NOMO-1 (cell line): ENCODE measurements around the gene MRPS33.
A peak's percentile ranks its signal among the peaks of the same experiment; 100 is the strongest.
"Not testable (repeated sequence)": the region's sequence is repeated elsewhere in the genome, so short reads cannot be mapped to it uniquely, and the experiment has no call there.

Source experiments
- DNase-seq, 2 experiments: peaks; one replicate each; lab custom pipeline; 2025; ENCODE audit not compliant: unreplicated experiment in 2 of 2; lab: John Stamatoyannopoulos, UW

The MRPS33 gene

DNA sequence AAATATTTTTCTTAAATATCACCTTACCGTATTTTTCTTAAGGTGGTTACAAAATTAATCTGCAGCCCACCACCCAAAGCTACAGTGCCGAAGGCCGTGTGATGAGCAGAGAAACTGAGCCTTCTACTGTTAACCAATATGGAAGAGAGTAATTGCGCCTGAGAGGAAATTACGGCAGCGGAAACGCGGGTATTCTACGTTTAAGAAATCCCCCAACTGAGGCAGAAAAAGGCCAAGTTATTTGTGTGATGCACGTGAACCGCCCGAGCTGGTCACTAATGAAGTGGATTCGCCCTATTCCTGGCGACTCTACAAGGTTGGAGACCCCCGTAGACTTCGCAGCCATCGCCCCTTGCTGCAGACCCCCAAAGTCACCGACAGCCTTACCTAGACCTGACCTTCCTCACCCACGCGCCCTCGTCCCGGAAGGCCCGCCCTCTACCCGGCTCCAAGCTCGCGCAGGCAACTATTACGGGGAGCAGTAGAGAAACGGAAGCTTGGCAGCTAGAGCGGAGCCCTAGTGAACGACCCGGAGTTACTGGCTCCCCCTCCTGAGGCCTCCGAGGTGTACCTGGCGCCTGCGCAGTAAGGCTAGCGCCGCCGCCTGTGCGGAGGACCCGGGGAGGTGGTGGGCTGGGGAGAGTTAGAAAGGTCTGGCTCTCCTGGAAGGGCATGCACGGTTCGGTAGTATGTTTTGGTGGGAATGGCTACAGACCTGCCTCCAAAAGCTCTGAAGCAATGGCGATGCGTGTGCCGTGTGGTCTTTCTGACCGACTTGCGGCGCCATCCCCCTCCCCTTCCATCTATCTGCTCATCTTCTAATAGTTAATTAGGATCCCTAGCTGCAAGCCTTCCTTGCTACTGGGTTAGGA is at the start of gene MRPS33:
MRPS33 (minus strand) TSS at position 429 of the 872 bp plus-strand sequence. CDS start 4,319 bp downstream, outside the sequence.
- peak; percentile 85 for DNase-seq

DNA sequence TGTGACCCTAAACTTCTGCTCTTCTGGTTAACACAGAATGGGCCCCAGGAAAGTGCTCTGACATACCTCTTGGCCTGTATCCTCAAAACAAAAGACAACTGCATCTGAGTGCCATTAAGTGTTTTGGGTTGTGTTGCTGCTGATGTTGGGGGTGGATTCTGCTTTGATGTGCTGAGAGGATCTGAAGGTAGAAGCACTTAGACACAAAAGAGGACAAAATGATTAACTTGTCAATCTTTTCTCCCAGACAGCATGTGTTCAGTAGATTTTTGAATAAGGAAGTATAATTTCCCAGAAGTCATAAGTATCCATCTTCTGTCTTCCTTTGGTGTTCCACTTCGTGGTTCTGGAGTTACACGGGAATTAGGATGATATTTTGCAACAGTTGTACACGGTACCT is 43.0 kb upstream of the MRPS33 start:
- DNase-seq: no peak

DNA sequence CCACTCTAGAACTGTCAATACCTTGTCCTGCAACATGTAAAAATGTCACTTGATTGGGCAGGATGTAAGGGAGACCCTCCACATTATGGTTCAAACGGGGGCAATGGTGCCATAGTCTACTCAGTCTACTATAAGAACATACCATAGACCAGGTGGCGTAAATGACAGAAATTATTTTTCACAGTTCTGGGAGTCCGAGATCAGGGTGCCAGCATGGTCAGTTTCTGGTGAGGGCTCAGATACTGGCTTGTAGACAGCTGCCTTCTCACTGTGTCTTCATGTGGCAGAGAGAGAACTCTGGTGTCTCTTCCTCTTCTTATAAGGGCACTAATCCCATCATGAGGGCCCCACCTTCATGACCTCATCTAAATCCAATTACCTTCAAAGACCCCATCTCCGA is 40.4 kb upstream of the MRPS33 start:
- no peak for DNase-seq

DNA sequence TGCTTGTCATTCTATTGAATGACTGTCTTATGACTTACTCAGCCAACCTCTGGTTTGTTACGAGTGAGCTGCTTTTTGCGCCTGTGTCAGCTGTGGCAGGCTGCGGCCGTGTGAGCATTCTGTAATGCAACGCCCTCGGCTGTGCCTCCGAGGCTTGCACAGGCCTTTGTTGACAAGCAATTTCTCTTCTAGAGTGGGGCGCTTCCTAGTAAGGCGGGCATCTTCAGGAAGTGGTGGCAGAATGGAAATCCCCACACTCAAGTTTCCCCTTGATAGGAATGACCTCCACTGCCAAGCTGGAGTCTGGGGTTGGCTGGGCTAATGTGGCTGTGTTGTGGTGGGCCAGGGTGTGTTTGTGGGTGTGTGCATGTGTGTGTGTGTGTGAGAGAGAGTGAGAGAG is 38.9 kb upstream of the MRPS33 start:
- DNase-seq: no peak

DNA sequence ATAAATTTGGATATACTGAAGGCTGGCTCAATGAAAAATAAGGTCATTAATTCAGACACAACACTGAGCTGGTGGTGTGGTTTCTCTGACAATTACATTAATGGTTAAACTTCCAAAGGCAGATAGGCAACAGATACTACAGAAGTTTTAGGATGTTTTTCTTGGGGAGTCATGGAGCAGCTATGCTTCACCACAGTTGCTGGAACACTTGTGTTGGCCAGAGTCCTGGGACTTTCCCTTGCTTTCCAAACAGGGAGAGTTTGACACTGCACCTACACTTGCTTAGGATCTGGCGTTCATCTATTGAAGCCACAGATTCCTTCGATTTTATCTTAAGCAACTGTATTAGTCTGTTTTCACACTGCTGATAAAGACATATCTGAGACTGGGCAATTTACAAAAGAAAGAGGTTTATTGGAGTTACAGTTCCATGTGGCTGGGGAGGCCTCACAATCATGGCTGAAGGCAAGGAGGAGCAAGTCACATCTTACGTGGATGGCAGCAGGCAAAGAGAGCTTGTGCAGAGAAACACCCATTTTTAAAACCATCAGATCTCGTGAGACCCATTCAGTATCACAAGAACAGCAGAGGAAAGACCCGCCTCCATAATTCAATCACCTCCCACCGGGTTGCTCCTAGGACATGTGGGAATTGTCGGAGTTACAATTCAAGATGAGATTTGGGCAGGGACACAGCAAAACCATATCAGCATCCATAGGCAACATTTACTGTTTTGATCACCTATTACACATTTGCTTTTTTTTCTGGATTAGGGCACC is 31.3 kb upstream of the MRPS33 start:
- DNase-seq: no peak

DNA sequence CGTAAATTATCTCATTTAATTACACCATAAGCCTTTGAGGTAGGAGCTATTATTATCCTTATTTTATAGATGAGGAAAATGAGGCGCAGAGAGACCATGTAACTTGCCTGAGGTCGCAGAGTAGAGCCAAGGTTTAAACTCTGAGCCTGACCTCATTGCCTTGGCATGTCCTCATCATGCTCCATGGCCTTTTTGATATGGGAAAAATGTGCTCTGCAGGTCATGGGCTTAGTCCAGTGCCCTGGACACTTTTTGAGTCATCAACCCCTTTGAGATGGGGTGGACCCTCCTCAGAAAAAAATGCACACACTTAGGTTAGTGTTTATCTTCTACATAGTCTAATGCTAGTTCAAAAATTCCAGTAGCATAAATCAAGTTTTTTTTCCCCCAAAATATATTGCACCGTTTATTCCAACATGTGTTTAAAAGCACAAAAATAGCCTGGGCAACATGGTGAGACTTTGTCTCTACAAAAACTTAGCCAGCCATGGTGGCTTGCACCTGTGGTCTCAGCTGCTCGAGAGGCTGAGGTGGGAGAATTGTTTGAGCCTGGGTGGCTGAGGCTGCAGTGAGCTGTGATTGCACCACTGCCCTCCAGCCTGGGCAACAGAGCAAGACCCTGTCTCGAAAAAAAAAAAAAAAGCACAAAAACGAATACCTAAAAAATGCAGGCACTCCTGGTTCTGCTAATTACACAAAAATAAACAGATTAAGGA is 30.5 kb upstream of the MRPS33 start:
- DNase-seq: no peak

DNA sequence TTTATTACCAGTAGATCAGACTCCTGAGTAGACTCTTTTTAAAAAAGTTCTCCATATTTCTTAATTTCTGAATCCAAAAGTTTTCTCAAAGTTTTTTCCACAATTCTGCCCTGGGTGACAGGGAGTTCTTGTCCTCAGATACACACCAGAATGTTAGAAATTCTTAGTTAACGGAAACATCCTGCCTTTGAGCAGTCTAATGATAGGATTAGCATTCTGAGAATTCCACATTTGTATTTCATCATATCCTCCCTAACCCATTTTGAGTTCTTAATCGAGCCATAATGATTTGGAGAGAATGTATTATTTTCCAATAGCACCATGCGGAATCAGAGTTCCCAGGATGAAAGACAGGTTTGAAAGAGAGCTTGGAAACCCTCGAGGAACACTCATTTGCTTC is 28.9 kb upstream of the MRPS33 start:
- no peak for DNase-seq

DNA sequence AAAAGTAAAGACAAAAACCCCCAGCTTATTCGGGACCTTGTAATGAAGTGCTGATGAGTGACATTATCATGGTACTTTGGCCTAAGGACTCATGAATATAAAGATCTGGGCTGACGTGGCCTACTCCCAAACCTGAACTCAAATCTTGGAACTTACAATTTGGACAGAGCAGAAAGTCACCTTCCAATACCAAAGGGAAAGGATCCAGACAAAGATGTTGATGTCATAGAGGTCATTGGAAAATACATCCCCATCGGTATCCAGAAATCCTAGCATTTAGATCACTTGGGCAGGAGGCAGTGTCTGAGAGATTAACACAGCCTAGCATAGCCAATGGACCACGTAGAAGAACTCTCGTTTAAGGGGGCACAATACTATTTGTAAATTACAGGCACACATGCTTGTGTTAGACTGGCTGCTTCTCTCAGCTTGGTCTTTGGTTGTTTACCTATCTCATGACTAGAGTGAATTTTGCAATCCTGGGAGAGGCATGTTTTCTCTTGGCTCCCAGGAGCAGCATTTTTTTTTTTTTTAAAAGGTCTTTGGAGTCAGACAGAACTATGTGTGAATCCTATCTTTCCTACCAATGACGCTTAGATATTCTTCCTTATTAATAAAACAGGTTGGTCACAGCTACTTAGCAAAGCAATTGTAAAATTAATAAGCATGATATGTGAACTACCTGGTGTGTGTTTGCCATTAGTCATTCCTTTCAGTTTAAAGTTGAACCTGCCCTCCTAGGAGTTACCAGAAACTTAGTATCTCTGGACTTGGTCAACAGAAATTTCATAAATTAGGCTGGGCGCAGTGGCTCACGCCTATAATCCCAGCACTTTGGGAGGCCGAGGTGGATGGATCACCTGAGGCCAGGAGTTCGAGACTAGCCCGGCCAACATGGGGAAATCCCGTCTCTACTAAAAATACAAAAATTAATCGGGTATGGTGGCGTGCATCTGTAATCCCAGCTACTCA is 27.8 kb upstream of the MRPS33 start:
- no peak for DNase-seq

DNA sequence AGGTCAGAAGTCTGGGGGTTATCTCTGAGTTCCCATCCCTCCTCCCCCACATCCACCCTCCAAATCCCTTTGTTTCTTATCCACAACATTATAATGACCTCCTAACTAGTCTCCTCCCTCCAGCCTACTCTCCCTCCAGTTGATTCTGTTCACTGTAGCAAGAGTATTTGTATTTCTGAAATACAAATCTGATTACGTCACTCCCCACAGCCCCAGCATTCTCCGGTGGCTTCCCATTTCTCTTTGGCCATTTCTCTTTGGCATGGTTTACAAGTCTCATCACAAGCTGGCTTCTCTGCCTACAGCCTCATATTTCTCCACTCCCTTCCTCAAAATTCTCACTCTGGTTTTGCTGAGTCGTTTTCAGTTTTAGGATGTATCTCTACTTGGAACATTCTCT is 24.6 kb upstream of the MRPS33 start:
- DNase-seq: no peak

DNA sequence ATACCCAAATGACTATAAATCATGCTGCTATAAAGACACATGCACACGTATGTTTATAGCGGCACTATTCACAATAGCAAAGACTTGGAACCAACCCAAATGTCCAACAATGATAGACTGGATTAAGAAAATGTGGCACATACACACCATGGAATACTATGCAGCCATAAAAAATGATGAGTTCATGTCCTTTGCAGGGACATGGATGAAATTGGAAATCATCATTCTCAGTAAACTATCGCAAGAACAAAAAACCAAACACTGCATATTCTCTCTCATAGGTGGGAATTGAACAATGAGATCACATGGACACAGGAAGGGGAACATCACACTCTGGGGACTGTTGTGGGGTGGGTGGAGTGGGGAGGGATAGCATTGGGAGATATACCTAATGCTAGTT is 23.3 kb upstream of the MRPS33 start:
- DNase-seq: not testable (repeated sequence)

DNA sequence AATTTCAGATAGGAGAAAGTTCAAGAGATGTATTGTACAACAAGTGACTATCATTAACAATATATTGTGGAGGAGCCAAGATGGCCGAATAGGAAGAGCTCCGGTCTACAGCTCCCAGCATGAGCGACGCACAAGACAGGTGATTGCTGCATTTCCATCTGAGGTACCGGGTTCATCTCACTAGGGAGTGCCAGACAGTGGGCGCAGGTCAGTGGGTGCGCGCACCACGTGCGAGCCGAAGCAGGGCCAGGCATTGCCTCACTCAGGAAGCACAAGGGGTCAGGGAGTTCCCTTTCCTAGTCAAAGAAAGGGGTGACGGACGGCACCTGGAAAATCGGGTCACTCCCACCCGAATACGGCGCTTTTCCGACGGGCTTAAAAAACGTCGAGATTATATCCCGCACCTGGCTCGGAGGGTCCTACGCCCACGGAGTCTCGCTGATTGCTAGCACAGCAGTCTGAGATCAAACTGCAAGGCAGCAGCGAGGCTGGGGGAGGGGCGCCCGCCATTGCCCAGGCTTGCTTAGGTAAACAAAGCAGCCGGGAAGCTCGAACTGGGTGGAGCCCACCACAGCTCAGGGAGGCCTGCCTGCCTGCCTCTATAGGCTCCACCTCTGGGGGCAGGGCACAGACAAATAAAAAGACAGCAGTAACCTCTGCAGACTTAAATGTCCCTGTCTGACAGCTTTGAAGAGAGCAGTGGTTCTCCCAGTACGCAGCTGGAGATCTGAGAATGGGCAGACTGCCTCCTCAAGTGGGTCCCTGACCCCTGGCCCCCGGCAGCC is 18.0 kb upstream of the MRPS33 start:
- not testable (repeated sequence) for DNase-seq

DNA sequence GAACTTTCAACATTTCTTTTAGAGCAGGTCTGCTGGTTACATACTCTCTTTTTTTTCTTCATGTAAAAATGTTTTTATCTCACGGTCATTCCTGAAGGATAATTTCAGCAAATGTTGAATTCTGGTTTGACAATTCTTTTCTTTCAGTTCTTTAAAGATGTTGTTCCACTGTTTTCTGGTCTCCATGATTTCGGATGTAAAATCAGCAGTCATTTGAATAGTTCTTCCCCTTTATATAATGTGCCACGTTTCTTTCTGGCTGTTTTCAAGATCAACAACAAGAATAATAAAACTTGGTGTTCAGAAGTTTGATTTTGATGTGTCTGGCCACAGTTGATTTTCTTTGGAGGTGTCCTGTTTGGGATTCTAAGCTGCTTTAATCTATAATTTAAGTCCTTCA is 14.0 kb upstream of the MRPS33 start:
- DNase-seq: no peak

DNA sequence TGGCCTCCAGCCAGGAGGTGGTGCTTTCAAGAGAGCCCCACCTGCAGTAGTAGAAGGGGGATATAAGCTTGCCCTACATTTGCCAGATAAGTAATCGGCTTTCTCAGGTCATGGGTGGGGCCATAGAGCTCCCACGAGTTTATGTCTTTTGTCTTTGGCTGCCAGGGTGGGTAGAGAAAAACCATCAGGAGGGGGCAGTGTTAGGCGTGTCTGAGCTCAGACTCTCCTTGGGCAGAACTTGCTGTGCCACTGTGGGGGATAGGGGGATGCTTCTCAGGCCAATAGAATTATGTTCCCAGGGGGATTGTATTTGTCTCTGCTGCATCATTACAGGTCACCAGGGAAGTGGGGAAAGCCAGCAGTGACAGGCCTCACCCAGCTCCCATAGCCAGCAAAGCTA is 12.3 kb upstream of the MRPS33 start:
- DNase-seq: no peak

DNA sequence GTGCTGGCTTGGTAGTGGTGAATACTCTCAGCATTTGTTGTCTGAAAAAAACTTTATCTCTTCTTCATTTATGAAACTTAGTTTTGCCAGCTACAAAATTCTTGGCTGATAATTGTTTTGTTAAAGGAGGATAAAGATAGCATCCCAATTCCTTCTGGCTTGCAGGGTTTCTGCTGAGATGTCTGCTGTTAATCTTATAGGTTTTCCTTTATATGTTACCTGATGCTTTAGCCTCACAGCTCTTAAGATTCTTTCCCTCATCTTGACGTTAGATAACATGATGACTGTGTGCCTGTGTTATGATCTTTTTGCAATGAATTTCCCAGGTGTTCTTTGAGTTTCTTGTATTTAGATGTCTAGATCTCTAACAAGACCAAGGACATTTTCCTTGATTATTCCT is 9.9 kb upstream of the MRPS33 start:
- DNase-seq: no peak

DNA sequence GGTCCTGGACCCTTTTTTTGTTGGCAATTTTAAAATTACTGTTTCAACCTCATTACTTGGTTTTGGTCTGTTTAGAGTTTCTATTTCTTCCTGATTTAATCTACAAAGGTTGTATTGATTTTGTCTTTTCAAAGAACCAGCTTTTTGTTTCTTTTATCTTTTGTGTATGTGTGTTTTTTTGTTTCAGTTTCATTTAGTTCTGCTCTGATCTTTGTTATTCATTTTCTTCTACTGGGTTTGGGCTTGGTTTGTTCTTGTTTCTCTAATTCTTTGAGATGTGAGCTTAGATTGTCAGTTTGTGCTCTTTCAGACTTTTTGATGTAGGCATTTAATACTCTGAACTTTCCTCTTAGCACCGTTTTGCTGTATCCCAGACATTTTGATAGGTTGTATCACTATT is 8.5 kb upstream of the MRPS33 start:
- no peak for DNase-seq

DNA sequence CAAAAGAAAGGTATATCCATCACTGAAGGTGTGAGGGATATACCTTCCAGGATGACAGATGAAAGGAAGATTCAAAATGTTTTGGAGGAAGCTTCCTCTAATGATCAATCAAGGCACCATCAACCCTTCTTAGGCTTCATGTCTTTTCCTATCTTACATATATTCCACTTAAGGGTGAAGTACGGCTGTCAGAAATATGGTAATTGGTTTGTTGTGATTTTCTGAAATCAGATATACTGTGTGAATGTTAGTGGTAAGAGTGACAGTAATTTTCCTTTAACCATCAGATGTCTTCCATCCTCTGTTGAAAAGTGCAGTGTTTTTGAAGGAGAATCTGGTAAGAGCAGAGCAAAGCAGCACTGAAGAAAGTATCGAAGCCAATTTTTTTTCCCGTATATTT is 2.8 kb upstream of the MRPS33 start:
- DNase-seq: no peak

DNA sequence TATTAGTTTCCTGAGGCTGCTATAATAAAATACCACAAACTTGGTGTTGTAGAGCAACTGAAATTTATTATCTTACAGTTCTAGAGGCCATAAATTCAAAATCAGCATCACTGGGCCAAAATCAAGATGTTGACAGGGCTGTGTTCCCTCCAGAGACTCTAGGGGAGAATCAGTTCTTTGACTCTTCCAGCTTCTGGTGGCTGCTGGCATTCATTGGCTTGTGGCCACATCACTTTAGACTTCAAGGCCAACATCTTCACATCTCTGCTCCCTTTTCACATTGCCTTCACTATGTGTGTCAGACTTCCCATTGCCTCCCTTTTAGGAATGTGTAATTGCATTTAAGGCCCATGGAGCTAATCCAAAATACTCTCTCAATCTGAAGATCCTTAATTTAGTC is 1.6 kb upstream of the MRPS33 start:
- DNase-seq: no peak

DNA sequence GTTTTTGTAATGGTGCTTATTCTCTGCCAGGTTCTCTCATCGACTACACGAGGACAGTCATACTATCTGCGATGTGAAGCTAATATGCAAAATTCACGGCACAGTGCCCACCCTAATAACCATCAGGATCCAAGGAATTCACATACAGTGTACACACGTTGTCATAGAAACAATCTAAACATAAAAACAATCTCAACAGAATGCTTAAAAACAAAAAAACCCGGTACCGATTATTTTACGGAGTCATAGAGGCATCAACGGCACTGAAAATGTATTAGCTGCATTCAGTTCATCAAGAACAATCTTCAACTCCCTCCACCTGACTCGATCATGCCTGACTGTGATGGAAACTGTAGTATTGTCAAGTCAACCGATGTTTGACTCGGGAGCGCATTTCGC is 628 bp downstream of the MRPS33 start:
- no peak for DNase-seq

DNA sequence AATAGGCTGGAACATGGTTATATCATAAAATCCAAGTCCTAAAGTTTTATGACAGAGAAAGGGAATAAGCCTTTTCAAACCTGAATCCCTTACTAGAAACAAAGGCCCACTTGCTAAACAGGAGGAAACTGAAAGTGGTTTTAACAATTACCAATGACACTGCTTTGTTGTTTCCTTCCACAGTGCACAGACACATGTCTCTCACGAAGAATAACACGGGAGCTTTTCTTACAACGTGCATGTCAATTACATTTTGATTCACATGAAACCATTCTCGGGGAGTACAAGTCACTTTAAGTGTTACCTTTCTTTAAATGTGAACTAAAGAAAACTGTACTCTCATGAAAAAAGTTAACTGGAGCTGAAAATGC is 1.4 kb downstream of the MRPS33 start:
- DNase-seq: no peak
